HCT116 (cell line): Measurements from ENCODE around the gene NAV1. TPM values are rescaled to one million over a fixed set of nuclear protein-coding genes. Genes with fewer than 3 reads are reported as not detected.

Source experiments
- ATAC-seq: fragments of 200-7000 bp; cut with Tn5 transposase; 2 replicates; pipeline ENCODE4 v1.9.1; 2020; ENCODE audit warnings: mild to moderate bottlenecking, moderate library complexity
- BruUV-seq: library from RNA; stranded (reverse); fragments of 400-500 nt; replicated peaks from 2 replicates; lab custom pipeline; 2021; lab: Mats Ljungman, UMichigan
- CTCF ChIA-PET: fragments of 300-600 bp; sonication (Branson Sonifier 250); formaldehyde crosslinking; loops from one replicate; lab custom pipeline; 2021; ENCODE audit warnings: antibody characterized with exemption; lab: Charles Lee
- POLR2A ChIA-PET: fragments of 300-600, 350-600 bp; sonication (Branson Sonifier 250); formaldehyde crosslinking; loops from one replicate; lab custom pipeline; 2021; ENCODE audit warnings: antibody characterized with exemption; lab: Charles Lee
- RAD21 ChIA-PET, 2 experiments: fragments of 300-600 bp; sonication (Branson Sonifier 250); formaldehyde crosslinking; loops; one replicate each; lab custom pipeline; 2023; ENCODE audit warnings: low total read pairs in 2 of 2; ENCODE audit not compliant: uncharacterized antibody in 2 of 2, unreplicated experiment in 2 of 2, low non-redundant PET in 1 of 2; lab: Charles Lee
- DNase-seq: peaks from one replicate; pipeline ENCODE4 v3.0.0-alpha.2; 2010; ENCODE audit warnings: low read depth, low spot score
- H2AFZ ChIP-seq: fragments of 200-600 bp; shearing (Covaris generic), sonication (generic); 2 replicates; pipeline ENCODE4 v1.6.1; 2017; ENCODE audit warnings: low read depth, mixed run types, mixed read lengths, antibody characterized with exemption, low read length; ENCODE audit not compliant: poor library complexity, severe bottlenecking
- H3K27ac ChIP-seq: 2 replicates; pipeline ENCODE4 v1.5.1; 2012; ENCODE audit warnings: low read depth, low read length
- H3K27me3 ChIP-seq: fragments of 200-600 bp; sonication (generic); 2 replicates; pipeline ENCODE4 v1.6.1; 2016; ENCODE audit warnings: mixed run types, low read length, mixed read lengths; ENCODE audit not compliant: insufficient read depth
- H3K36me3 ChIP-seq, 2 experiments: fragments of 200-500 bp in 1 of 2; fragments of 200-600 bp in 1 of 2; sonication (Bioruptor generic) in 1 of 2; sonication (generic) in 1 of 2; 2 replicates each; pipeline versions ENCODE4 v1.5.1 to v1.6.1; 2014 to 2016; ENCODE audit warnings: low read length in 2 of 2, inconsistent platforms in 1 of 2, mixed read lengths in 1 of 2, mixed run types in 1 of 2; ENCODE audit not compliant: insufficient read depth in 2 of 2, control insufficient read depth in 1 of 2
- H3K4me1 ChIP-seq, 2 experiments: fragments of 200-600 bp in 1 of 2; sonication (generic) in 1 of 2; 2 replicates each; pipeline versions ENCODE4 v1.5.1 to v1.6.1; 2012 to 2017; ENCODE audit warnings: low read length in 2 of 2, inconsistent platforms in 1 of 2, mild to moderate bottlenecking in 1 of 2, mixed read lengths in 1 of 2, mixed run types in 1 of 2, moderate library complexity in 1 of 2; ENCODE audit not compliant: insufficient read depth in 2 of 2, control insufficient read depth in 1 of 2
- H3K4me2 ChIP-seq: fragments of 200-600 bp; sonication (generic); 2 replicates; pipeline ENCODE4 v1.6.1; 2017; ENCODE audit warnings: mixed run types, low read length, mixed read lengths
- H3K4me3 ChIP-seq, 2 experiments: fragments of 200-600 bp in 1 of 2; sonication (generic) in 1 of 2; replicated peaks in 1 of 2; 2 replicates each; pipeline ENCODE4 v1.5.1; 2011 to 2016; ENCODE audit warnings: low read length in 2 of 2, control low read depth in 1 of 2, low read depth in 1 of 2, mild to moderate bottlenecking in 1 of 2, mixed read lengths in 1 of 2, mixed run types in 1 of 2
- H3K79me2 ChIP-seq: fragments of 200-600 bp; sonication (generic); 2 replicates; pipeline ENCODE4 v1.6.1; 2017; ENCODE audit warnings: mild to moderate bottlenecking, mixed run types, low read length, moderate library complexity, mixed read lengths; ENCODE audit not compliant: insufficient read depth
- H3K9ac ChIP-seq: fragments of 200-600 bp; sonication (generic); 2 replicates; pipeline ENCODE4 v1.6.1; 2016; ENCODE audit warnings: low read length, mixed read lengths
- H3K9me2 ChIP-seq: fragments of 200-600 bp; sonication (generic), shearing (Covaris generic); 2 replicates; pipeline ENCODE4 v1.6.1; 2017; ENCODE audit warnings: mixed run types, mild to moderate bottlenecking, moderate library complexity; ENCODE audit not compliant: insufficient read depth
- H3K9me3 ChIP-seq, 2 experiments: fragments of 200-500 bp in 1 of 2; fragments of 200-600 bp in 1 of 2; sonication (Bioruptor generic) in 1 of 2; sonication (generic) in 1 of 2; 2 replicates each; pipeline ENCODE4 v1.6.1; 2014 to 2017; ENCODE audit warnings: low read length in 2 of 2, mixed read lengths in 2 of 2, inconsistent platforms in 1 of 2, low read depth in 1 of 2, mild to moderate bottlenecking in 1 of 2, mixed run types in 1 of 2, moderate library complexity in 1 of 2; ENCODE audit not compliant: control insufficient read depth in 1 of 2, insufficient read depth in 1 of 2
- H4K20me1 ChIP-seq: fragments of 200-600 bp; sonication (generic), shearing (Covaris generic); 2 replicates; pipeline ENCODE4 v1.6.1; 2017; ENCODE audit warnings: mixed run types, mild to moderate bottlenecking, moderate library complexity; ENCODE audit not compliant: insufficient read depth
- ATF3 ChIP-seq: IDR thresholded peaks from 2 replicates; pipeline ENCODE4 v1.6.1; 2012
- CEBPB ChIP-seq: IDR thresholded peaks from 2 replicates; pipeline ENCODE4 v1.6.1; 2012; ENCODE audit warnings: low read depth
- CTCF ChIP-seq, 3 experiments: fragments of 200-600 bp in 1 of 3; sonication (generic) in 1 of 3; IDR thresholded peaks in 2 of 3; conservative IDR thresholded peaks in 1 of 3; 2 replicates each; pipeline ENCODE4 v1.5.1; 2012 to 2017; ENCODE audit warnings: low read depth in 2 of 3, low read length in 2 of 3, antibody characterized with exemption in 1 of 3, borderline replicate concordance in 1 of 3, control low read depth in 1 of 3, mild to moderate bottlenecking in 1 of 3, mixed read lengths in 1 of 3, mixed run types in 1 of 3, moderate library complexity in 1 of 3; ENCODE audit not compliant: insufficient read depth in 1 of 3
- EGR1 ChIP-seq: IDR thresholded peaks from 2 replicates; pipeline ENCODE4 v1.6.1; 2012; ENCODE audit warnings: low read depth
- ELF1 ChIP-seq: IDR thresholded peaks from 2 replicates; pipeline ENCODE4 v1.6.1; 2012; ENCODE audit warnings: low read depth, borderline replicate concordance
- EZH2 ChIP-seq: fragments of 200-600 bp; sonication (generic); IDR thresholded peaks from 2 replicates; pipeline ENCODE4 v1.6.1; 2017; ENCODE audit warnings: antibody characterized with exemption, mixed run types
- EZH2phosphoT487 ChIP-seq: fragments of 200-600 bp; IDR thresholded peaks from 2 replicates; pipeline ENCODE4 v1.6.1; 2018; ENCODE audit warnings: antibody characterized with exemption, borderline replicate concordance
- FOSL1 ChIP-seq: IDR thresholded peaks from 2 replicates; pipeline ENCODE4 v1.6.1; 2012; ENCODE audit warnings: low read depth
- POLR2AphosphoS5 ChIP-seq: IDR thresholded peaks from 2 replicates; pipeline ENCODE4 v1.6.1; 2011; ENCODE audit warnings: mild to moderate bottlenecking, low read depth, low read length, moderate library complexity
- RAD21 ChIP-seq: IDR thresholded peaks from 2 replicates; pipeline ENCODE4 v1.6.1; 2012; ENCODE audit warnings: low read depth, mild to moderate bottlenecking
- SRF ChIP-seq: IDR thresholded peaks from 2 replicates; pipeline ENCODE4 v1.6.1; 2012; ENCODE audit warnings: low read depth
- TCF7L2 ChIP-seq: IDR thresholded peaks from 2 replicates; pipeline ENCODE4 v1.7.0; 2011; ENCODE audit warnings: borderline replicate concordance, inconsistent platforms; ENCODE audit not compliant: insufficient read depth, insufficient read length; ENCODE audit errors: extremely low read depth
- intact Hi-C: fragments of 100-400 bp; cut with micrococcal nuclease; formaldehyde crosslinking; loops from 2 replicates; pipeline ENCODE4 v1.10.0; 2022
- total RNA-seq: library from RNA; stranded (reverse); gene quantifications from one replicate; pipeline ENCODE4 v1.2.1, GENCODE V29; 2021; ENCODE audit not compliant: unreplicated experiment

The NAV1 gene
- total RNA-seq, 1 experiment from 2014 or later, result 22.8 TPM

- no peak for TF ChIP-seq EZH2phosphoT487
- no peak for TF ChIP-seq CTCF (IDR thresholded peaks at IDR 0.05 in 2 of 3, conservative IDR thresholded peaks at IDR 0.05 in 1 of 3; ENCODE audit: borderline replicate concordance in 1 of 3, insufficient read depth in 1 of 3, low read depth in 2 of 3, low read length in 2 of 3)
- no peak for TF ChIP-seq ELF1
- no peak for TF ChIP-seq EGR1
- no peak for TF ChIP-seq FOSL1
- no peak for TF ChIP-seq POLR2AphosphoS5
- no peak for TF ChIP-seq ATF3
- TF ChIP-seq EZH2, result no peak
- TF ChIP-seq CEBPB, result no peak
- TF ChIP-seq TCF7L2, result no peak
- no peak for TF ChIP-seq SRF
- TF ChIP-seq RAD21, result no peak
- TF ChIP-seq, all 23 proteins: peak for 0
- no peaks in the 10 kb centered on the region for H3K27me3 ChIP-seq
- no peaks in the 10 kb centered on the region for H3K9me3 ChIP-seq
- POLR2A ChIA-PET, result no interaction called here
- CTCF ChIA-PET, result interaction anchor here (4.5 kb wide), 1 partner anchor 14 kb away, joined by 23 read pairs; no protein-coding TSS in a partner anchor
- H2AFZ ChIP-seq, result no peak overlapping the region
- H3K36me3 ChIP-seq, result peaks cover 0 to 6% of the 10 kb centered on the region in 2 experiments; a peak in 2 of 4 replicates
- RAD21 ChIA-PET, result interaction anchor here in 1 of 2 experiments (0.6 kb wide), 1 partner anchor 63 kb away, joined by 3 read pairs; no protein-coding TSS in a partner anchor
- no peaks in the 10 kb centered on the region for H4K20me1 ChIP-seq
- H3K4me3 ChIP-seq, result no peak overlapping the region
- ATAC-seq (no peak), DNase-seq (no peak)
- no peak overlapping the region for H3K27ac ChIP-seq
- no TSS peak for BruUV-seq
- H3K4me1 ChIP-seq, result no peaks in the 10 kb centered on the region; a peak in 1 of 4 replicates
- H3K79me2 ChIP-seq, result 0 out of 2 replicates have a peak, but pooled peaks cover 3% of the 10 kb centered on the region
- H3K4me2 ChIP-seq, result no peak overlapping the region
- no peaks in the 10 kb centered on the region for H3K9me2 ChIP-seq
- intact Hi-C loops, result no loop called here
- H3K9ac ChIP-seq, result no peak overlapping the region
These were observed 40.3 kb upstream of the NAV1 start for GRCh38 chr1:201498621-201499020.
